Amniotic stem cell (primary cell): ENCODE results near the gene ACP3.
"Not testable (repeated sequence)": the region's sequence is repeated elsewhere in the genome, so short reads cannot be mapped to it uniquely, and the experiment has no call there.

Experiments
- DNase-seq: peaks from one replicate; lab custom pipeline; 2025; lab: John Stamatoyannopoulos, UW

Gene ACP3

GRCh38 chr3:132362329-132362728 lies 45.1 kb downstream of the ACP3 start:
- DNase-seq, result no peak

GRCh38 chr3:132368515-132368914 lies 51.3 kb downstream of the ACP3 start:
- no peak for DNase-seq

GRCh38 chr3:132368962-132369361 lies 51.8 kb downstream of the ACP3 start:
- no peak for DNase-seq

- DNase-seq, result not testable (repeated sequence)
Observed at GRCh38 chr3:132376945-132377354, 59.7 kb downstream of the ACP3 start.

GRCh38 chr3:132378048-132378762 lies 61.0 kb downstream of the ACP3 start:
- DNase-seq, result no peak

- DNase-seq, result no peak
Observed at GRCh38 chr3:132378846-132379245, 61.6 kb downstream of the ACP3 start.

GRCh38 chr3:132380920-132381319 lies 63.7 kb downstream of the ACP3 start:
- DNase-seq, result no peak

GRCh38 chr3:132381348-132381944 lies 64.2 kb downstream of the ACP3 start:
- no peak for DNase-seq

GRCh38 chr3:132382267-132382666 lies 65.1 kb downstream of the ACP3 start:
- no peak for DNase-seq

- DNase-seq, result no peak
Observed at GRCh38 chr3:132382688-132383194, 65.5 kb downstream of the ACP3 start.

- DNase-seq, result no peak
Observed at GRCh38 chr3:132386259-132386658, 69.1 kb downstream of the ACP3 start.

GRCh38 chr3:132392675-132393074 lies 75.5 kb downstream of the ACP3 start:
- not testable (repeated sequence) for DNase-seq

- DNase-seq, result no peak
Observed at GRCh38 chr3:132394320-132394719, 77.1 kb downstream of the ACP3 start.

- DNase-seq, result no peak
Observed at GRCh38 chr3:132395126-132395525, 77.9 kb downstream of the ACP3 start.

GRCh38 chr3:132396255-132396654 lies 79.0 kb downstream of the ACP3 start:
- no peak for DNase-seq

GRCh38 chr3:132396776-132397175 lies 79.6 kb downstream of the ACP3 start:
- DNase-seq, result not testable (repeated sequence)

GRCh38 chr3:132399054-132399929 lies 82.1 kb downstream of the ACP3 start:
- DNase-seq, result peak; percentile 22

GRCh38 chr3:132401255-132401654 lies 84.0 kb downstream of the ACP3 start:
- DNase-seq, result no peak

GRCh38 chr3:132404276-132404675 lies 87.1 kb downstream of the ACP3 start:
- no peak for DNase-seq

- DNase-seq, result no peak
Observed at GRCh38 chr3:132405188-132405587, 88.0 kb downstream of the ACP3 start.

GRCh38 chr3:132405609-132406299 lies 88.5 kb downstream of the ACP3 start:
- DNase-seq, result no peak

- no peak for DNase-seq
Observed at GRCh38 chr3:132406587-132406986, 89.4 kb downstream of the ACP3 start.
